Dermis blood vessel endothelial cell (primary cell): ENCODE results near the gene NMT2. TPM values are rescaled to one million over a fixed set of nuclear protein-coding genes. Genes with fewer than 3 reads are reported as not detected.

Source experiments
- DNase-seq: peaks from one replicate; pipeline ENCODE4 v3.0.0; 2010
- total RNA-seq: library from RNA; depleted of rRNA; stranded (reverse); fragments of >200 nt; gene quantifications from 2 replicates; pipeline ENCODE4 v1.2.3, GENCODE V29; 2014

NMT2 gene
- total RNA-seq, 1 donor from 2014 or later, result 70.3 TPM

- no peak for DNase-seq
These were observed 27.1 kb downstream of the NMT2 start for GRCh38 chr10:15141136-15142054.

- DNase-seq, result no peak
These were observed 27.8 kb downstream of the NMT2 start for GRCh38 chr10:15140698-15141097.

- no peak for DNase-seq
These were observed 30.9 kb downstream of the NMT2 start for GRCh38 chr10:15137636-15138035.

- DNase-seq, result no peak
These were observed 31.5 kb downstream of the NMT2 start for GRCh38 chr10:15137036-15137359.

- DNase-seq, result no peak
These were observed 32.1 kb downstream of the NMT2 start for GRCh38 chr10:15136129-15137035.

GRCh38 chr10:15131330-15131729 is 37.2 kb downstream of the NMT2 start:
- no peak for DNase-seq

- DNase-seq, result no peak
These were observed 43.6 kb downstream of the NMT2 start for GRCh38 chr10:15124908-15125307.

- DNase-seq, result no peak
These were observed 44.3 kb downstream of the NMT2 start for GRCh38 chr10:15124190-15124589.

- peak; percentile 53 for DNase-seq
These were observed 44.7 kb downstream of the NMT2 start for GRCh38 chr10:15123749-15124184.

GRCh38 chr10:15122477-15123030 is 45.9 kb downstream of the NMT2 start:
- DNase-seq, result no peak

GRCh38 chr10:15121707-15122106 is 46.8 kb downstream of the NMT2 start:
- DNase-seq, result no peak

- DNase-seq, result no peak
These were observed 48.0 kb downstream of the NMT2 start for GRCh38 chr10:15120523-15120922.

- DNase-seq, result no peak
These were observed 49.9 kb downstream of the NMT2 start for GRCh38 chr10:15118615-15119014.

GRCh38 chr10:15116225-15116624 is 52.3 kb downstream of the NMT2 start:
- no peak for DNase-seq

GRCh38 chr10:15113766-15114165 is 54.7 kb downstream of the NMT2 start:
- peak; percentile 24 for DNase-seq

GRCh38 chr10:15112657-15113056 is 55.8 kb downstream of the NMT2 start:
- no peak for DNase-seq

GRCh38 chr10:15106352-15107013 is 62.0 kb downstream of the NMT2 start:
- DNase-seq, result peak; percentile 85

- no peak for DNase-seq
These were observed 65.0 kb downstream of the NMT2 start for GRCh38 chr10:15103513-15103912.

- no peak for DNase-seq
These were observed 68.6 kb downstream of the NMT2 start for GRCh38 chr10:15099886-15100285.

- DNase-seq, result peak; percentile 97
These were observed 71.3 kb downstream of the NMT2 start, which contains the start of gene RPP38 for GRCh38 chr10:15097011-15097812. TSS of gene RPP38 (plus strand) at chr10:15097355. CDS start at chr10:15103315, 5,960 bp downstream.

GRCh38 chr10:15096661-15097010 is 71.9 kb downstream of the NMT2 start:
- no peak for DNase-seq
